HG03575 (cell line): ENCODE measurements around the gene GLYATL3.
"Not testable (repeated sequence)": the region's sequence is repeated elsewhere in the genome, so short reads cannot be mapped to it uniquely, and the experiment has no call there.

Experiments used
- ATAC-seq: cut with Tn5 transposase; IDR thresholded peaks from one replicate; pipeline ENCODE4 v1.9.1; 2021; ENCODE audit not compliant: unreplicated experiment, insufficient number of reproducible peaks, low FRiP score; ENCODE audit errors: extremely low read depth

GLYATL3 gene

DNA sequence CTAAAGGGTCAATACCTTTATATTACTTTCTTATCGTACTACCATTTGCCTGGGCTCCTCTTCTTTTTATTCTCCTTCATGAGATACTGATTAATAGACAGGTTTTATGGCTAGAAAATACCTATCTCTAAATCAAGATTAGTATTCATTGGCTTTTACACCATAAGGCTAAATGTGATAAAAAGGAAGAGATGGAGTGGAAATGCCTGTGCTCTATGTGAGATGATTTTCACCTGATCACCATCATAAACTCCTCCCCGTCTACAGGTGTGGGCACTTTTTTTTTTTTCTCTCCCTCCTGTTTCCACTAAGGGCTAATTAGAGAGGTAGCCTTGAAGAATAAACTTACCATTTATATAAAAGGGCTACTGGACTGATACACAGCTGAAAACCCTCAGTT, at the start of gene GLYATL3:
Gene GLYATL3 (plus strand): TSS at position 301 of the 400 bp plus-strand sequence. CDS start 12,068 bp downstream, outside the sequence.
- no peak for ATAC-seq

DNA sequence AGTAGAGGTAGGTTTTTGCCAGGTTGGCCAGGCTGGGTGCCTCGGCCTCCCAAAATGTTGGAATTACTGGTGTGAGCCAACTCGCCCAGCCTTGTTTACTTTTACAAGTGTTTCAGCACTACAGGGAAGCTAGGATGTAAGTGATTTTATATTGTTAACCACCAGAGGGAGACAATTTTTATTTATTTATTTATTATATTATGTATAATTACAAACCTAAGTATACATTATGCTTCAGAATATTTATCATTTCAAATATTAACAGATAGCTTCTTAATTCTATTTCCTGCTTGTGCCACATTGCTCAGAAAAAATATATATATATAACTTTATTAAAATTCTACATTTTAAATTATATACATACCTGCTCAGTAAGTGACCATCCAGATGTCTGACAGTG, 46.5 kb upstream of the GLYATL3 start:
- ATAC-seq, result no peak

DNA sequence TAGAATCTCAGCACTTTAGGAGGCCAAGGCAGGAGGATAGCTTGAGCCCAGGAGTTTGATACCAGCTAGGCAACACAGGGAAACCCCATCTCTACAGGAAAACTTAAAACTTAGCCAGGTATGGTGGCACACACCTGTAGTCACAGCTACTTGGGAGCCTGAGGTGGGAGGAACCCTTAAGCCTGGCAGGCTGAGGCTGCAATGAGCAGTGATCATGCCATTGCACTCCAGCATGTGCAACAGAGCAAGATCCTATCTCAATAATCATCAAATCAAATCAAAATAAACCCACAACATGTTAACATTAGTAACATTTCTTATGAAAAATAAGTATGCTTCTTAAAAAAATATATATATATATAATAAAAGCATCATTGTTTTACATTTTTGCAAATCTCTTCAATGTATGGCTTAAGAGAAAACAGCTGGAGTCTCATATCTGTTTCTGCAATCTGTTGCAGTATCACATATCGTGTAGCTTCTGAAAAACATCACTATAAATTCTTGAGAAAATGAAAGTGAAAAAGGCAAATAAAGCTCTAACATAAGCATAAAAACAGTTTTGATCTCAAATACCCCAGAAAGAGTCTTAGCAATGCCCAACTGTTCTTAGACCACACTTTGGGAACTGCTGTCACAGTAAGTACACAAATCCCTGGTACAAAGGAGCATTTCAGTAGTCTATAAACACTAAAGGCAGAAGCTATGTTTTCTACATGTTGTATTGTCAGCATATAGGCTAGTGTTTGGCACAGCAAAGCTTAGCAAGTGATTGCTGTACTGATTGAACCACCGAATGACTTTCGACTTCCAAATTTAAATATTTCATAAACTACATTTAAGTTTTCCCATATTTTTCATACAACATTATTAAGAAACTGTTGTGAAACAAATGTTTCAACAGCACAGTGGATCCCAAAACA, 44.7 kb upstream of the GLYATL3 start:
- ATAC-seq, result no peak

DNA sequence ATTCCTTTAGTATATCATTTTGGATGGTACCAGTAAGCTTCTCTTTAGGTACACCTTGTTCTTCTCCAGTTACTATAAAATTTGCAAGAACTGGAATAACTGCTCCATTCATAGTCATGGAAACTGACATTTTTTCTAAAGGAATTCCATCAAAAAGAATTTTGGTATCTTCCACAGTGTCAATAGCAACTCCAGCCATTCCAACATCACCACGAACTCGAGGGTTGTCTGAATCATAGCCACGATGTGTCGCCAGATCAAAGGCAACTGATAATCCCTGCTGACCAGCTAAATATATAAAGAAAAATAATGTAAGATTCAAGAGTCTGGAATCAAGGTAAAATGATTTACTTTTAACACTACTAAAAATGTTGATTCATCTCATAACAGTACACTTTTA, 42.0 kb upstream of the GLYATL3 start:
- ATAC-seq, result no peak

- no peak for ATAC-seq
Measured at GRCh38 chr6:49462071-49462470, 37.7 kb upstream of the GLYATL3 start.

DNA sequence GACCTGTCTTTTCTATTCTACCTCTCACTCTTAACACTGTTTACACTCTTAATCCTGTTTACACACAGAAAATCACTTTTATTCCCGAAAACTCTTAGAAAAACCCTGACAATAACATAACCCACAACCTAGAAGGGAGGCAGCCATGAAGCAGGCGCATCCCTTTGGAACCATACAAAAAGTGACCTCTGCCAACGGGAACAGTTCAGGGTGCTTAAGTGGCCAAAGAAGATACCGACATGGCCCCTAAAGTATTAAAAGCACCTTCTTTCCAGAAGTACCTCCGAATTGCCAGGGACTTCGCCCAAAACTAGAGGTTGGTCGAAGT, 37.2 kb upstream of the GLYATL3 start:
- no peak for ATAC-seq

DNA sequence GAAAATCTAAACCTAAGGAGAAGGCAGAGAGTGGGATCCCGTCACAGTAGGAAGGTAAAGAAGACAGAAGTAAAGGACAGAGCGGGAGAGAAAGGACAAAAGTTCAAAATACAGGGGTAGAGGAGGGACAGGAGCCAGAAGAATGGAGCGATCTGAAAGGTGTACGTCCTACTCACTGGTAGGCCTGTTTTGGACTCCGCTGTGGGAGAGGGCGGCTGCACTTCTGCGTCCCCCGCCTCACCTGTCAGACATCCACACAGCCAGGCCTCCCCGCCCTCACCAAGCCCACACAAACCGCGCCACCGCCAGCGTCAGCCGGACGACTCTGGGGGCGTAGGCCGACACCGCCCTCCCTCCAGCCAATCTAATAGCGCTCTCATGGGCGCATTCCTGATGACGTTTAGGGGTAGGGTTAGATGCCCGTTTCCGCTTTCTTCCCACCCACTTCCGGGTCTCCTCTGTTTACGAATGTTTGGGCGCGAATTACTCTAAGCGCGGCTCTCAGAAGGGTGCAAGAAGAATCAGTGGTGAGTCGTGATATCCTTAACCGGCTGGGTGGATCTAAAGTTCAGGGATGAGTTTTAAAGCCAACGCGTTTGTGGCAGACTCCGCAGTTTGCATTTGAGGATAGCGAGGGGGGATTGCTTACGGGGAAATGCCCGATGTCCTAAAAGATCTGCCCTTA, 36.7 kb upstream of the GLYATL3 start, which contains the start of the genes CENPQ and MMUT:
Gene CENPQ (plus strand): TSS at position 444 of the 685 bp plus-strand sequence. CDS start 6,807 bp downstream, outside the sequence.
Gene MMUT (minus strand): TSS at position 327 of the 685 bp plus-strand sequence. CDS start 3,787 bp downstream, outside the sequence.
- peak; percentile 92 for ATAC-seq

DNA sequence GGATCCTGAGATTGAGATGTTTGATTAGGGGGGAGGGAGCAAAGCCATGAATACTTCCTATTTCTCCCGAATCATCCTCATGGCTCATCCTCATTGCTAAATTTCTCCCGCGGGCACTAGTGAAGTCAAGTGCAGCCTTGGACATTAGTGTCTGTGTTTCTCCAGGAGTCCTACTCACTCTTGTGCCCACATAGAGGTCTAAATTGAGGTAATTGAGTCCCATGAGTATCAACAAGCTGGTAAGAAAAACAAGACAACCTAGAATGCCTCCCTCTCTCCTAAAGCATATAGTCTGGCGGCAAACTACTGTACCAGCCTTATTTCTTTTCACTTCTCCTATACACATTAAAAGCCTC, 36.1 kb upstream of the GLYATL3 start:
- no peak for ATAC-seq

GRCh38 chr6:49464691-49465090, 35.0 kb upstream of the GLYATL3 start:
- ATAC-seq, result no peak

DNA sequence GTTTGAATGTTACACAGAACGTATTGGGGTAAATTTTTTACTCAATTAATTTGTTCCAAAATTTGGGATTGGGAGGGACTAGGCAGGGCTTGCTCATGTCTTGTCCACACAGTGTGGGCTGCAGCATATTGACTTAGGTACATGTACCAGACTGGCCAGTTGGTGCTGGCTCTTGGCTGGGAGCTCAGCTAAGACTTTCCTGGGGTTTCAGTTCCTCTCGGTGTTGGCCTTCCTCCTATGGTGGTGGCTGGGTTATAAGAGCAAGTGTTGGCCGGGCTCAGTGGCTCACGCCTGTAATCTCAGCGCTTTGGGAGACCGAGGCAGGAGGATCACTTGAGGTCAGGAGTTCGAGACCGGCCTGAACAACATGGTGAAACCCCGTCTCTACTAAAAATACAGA, 31.7 kb upstream of the GLYATL3 start:
- no peak for ATAC-seq

GRCh38 chr6:49476564-49476963, 23.2 kb upstream of the GLYATL3 start:
- not testable (repeated sequence) for ATAC-seq

- no peak for ATAC-seq
Measured at GRCh38 chr6:49479308-49479970, 20.3 kb upstream of the GLYATL3 start.

- not testable (repeated sequence) for ATAC-seq
Measured at GRCh38 chr6:49481846-49482245, 17.9 kb upstream of the GLYATL3 start.

DNA sequence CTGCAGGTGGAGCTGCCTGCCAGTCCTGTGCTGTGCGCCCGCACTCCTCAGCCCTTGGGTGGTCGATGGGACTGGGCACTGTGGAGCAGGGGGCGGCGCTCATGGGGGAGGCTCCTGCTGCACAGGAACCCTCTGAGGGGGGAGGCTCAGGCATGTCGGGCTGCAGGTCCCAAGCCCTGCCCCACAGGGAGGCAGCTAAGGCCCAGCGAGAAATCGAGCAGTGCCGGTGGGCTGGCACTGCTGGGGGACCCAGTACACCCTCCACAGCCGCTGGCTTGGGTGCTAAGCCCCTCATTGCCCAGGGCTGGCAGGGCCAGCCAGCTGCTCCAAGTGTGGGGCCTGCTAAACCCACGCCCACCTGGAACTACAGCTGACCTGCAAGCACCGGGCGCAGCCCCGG, 16.3 kb upstream of the GLYATL3 start:
- ATAC-seq, result not testable (repeated sequence)

GRCh38 chr6:49490633-49491032, 9.1 kb upstream of the GLYATL3 start:
- no peak for ATAC-seq

DNA sequence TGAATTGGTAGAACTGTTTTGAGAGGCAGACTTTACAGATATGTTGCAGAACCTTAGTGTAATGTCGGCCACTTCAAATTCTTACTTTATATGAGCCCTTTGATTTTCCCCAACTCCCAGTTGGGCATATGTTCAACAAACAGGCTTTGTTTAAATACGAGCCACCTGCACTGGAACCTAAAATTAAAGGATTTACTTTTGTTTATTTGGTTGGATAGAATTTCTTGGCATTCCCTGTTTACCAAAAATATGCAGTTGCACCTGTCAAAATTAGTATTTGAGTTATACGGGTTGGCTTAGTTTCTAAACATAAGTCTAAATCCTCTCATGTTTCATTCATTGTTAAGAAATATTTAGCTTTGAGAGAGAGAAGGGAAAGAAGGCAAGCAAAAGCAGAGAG, 2.4 kb upstream of the GLYATL3 start:
- no peak for ATAC-seq

GRCh38 chr6:49499126-49499525, 597 bp upstream of the GLYATL3 start:
- ATAC-seq, result no peak

GRCh38 chr6:49504666-49505065, 4.9 kb downstream of the GLYATL3 start:
- ATAC-seq, result no peak

GRCh38 chr6:49506569-49507111, 6.9 kb downstream of the GLYATL3 start:
- no peak for ATAC-seq
